ENCODE results near the gene RGS7BP.
"Not testable (repeated sequence)": the region's sequence is repeated elsewhere in the genome, so short reads cannot be mapped to it uniquely, and the experiment has no call there.

Gene RGS7BP

DNA sequence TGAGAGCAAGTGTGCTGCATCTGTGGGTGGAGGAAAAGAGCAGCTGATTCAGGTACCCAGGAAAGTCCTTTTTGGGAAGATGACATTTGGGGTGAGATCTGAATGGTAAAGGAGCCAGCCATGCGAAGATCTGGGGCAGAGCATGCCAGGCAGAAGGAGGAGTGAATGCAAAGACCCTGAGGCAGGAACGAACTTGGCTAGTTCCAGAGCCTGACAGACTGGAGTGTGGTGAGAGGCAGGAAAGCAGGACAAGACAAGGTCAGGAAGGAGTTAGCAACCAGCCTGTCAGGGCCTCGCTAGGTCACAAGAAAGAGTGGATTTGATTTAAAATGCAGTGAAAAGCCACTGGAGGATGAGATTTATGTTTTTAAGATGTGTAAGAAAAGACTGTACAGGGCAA is 28.2 kb downstream of the RGS7BP start:
- TF ChIP-seq, protein P1, sequence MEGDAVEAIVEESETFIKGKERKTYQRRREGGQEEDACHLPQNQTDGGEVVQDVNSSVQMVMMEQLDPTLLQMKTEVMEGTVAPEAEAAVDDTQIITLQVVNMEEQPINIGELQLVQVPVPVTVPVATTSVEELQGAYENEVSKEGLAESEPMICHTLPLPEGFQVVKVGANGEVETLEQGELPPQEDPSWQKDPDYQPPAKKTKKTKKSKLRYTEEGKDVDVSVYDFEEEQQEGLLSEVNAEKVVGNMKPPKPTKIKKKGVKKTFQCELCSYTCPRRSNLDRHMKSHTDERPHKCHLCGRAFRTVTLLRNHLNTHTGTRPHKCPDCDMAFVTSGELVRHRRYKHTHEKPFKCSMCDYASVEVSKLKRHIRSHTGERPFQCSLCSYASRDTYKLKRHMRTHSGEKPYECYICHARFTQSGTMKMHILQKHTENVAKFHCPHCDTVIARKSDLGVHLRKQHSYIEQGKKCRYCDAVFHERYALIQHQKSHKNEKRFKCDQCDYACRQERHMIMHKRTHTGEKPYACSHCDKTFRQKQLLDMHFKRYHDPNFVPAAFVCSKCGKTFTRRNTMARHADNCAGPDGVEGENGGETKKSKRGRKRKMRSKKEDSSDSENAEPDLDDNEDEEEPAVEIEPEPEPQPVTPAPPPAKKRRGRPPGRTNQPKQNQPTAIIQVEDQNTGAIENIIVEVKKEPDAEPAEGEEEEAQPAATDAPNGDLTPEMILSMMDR (IDR thresholded peaks at IDR 0.05; ENCODE audit: low read depth, low read length, missing control alignments), result no peak
- DNase-seq (ENCODE audit: low read depth), result no peak
- no peak overlapping the region for H3K4me3 ChIP-seq (ENCODE audit: low read depth, low read length)

DNA sequence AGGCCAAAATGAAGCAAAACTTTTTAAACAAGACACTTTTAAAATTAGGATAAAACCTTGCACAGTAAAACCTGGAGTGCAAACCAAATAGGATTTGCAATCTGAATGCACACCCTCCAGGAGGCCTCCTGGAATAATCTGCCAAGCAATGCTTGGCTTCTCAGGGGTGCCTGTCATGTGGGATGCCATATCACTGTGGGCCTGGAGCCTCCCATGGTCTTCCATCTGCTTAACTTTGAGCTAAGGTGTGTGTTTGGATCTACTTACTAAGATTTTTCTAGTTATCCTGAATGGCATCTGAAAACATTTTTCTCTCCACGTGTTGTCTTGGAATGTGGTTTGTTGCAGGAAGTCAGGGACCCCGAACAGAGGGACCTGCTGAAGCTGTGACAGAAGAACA is 52.1 kb downstream of the RGS7BP start:
- TF ChIP-seq, protein P1 (IDR thresholded peaks at IDR 0.05; ENCODE audit: low read depth, low read length, missing control alignments), result no peak
- H3K4me3 ChIP-seq (ENCODE audit: low read depth, low read length), result no peak overlapping the region
- DNase-seq (ENCODE audit: low read depth), result no peak

DNA sequence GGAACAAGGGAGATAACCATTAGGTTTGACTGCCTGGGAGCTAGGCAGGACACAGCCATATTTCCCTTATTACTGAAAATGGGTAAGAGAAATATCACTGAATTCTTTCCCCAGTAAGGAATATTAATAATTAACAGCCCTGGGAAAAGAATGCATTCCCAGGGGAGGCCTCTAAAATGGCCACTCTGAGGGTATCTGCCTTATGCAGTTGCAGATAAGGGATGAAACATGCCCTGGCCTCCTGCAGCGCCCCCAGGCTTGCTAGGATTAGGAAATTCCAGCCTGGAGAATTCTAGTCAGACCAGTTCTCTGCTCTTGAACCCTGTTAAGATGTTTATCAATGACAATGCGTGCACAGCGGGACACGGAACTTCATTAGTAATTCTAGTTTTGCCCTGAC is 52.8 kb downstream of the RGS7BP start:
- H3K4me3 ChIP-seq (ENCODE audit: low read depth, low read length); DNase-seq (ENCODE audit: low read depth): not testable (repeated sequence)

DNA sequence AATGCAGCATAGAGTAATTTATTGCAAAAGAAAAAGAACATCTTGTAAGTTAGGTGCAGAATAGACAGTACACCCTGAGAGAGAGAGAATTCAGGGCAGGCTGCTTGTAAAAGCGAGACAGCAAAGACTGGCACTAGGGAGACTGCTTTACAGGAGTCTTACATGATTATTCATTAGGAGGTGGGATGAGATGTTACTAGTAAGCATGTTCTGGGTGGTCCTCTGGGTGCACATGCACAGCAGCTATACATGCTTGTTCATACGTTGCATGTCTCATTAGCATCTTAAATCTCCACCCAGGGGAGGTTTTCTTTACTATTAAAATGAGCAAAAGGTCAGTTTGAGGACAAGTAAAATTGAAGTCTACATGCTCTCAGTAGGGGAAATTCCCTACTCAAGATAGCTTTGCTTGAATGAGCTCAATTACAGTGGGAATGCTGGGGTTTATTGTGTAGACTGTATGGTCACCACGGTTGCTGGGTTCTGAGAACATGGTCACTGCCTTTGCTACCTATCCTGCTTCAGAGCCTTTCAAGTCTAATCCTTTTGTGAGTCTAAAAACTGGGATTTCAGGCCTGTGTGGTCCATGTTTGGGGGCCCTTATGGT is 60.6 kb downstream of the RGS7BP start:
- DNase-seq (ENCODE audit: low read depth), result no peak
- H3K4me3 ChIP-seq (ENCODE audit: low read depth, low read length), result no peak overlapping the region
- TF ChIP-seq, protein P1 (IDR thresholded peaks at IDR 0.05; ENCODE audit: low read depth, low read length, missing control alignments), result no peak

DNA sequence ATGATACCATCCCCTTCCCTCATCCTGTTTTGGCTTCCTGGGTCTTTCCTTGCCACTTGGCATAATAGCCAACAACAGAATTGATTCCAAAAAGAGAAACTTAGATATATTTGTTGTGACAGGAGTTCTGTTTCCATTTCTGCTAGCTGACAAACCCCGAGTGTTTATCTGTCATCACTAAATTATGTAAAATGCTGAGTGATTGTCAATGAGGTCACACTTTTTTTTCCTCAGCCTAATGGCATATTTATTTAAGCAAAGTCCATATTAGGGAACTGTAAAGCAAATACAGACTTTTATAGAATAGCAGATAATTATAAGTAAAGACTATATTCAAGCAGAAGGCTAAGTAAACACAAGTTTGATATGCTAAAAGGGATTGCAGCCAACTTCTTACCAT is 64.0 kb downstream of the RGS7BP start:
- TF ChIP-seq, protein P1 (IDR thresholded peaks at IDR 0.05; ENCODE audit: low read depth, low read length, missing control alignments), result no peak
- DNase-seq (ENCODE audit: low read depth), result no peak
- H3K4me3 ChIP-seq (ENCODE audit: low read depth, low read length), result no peak overlapping the region

DNA sequence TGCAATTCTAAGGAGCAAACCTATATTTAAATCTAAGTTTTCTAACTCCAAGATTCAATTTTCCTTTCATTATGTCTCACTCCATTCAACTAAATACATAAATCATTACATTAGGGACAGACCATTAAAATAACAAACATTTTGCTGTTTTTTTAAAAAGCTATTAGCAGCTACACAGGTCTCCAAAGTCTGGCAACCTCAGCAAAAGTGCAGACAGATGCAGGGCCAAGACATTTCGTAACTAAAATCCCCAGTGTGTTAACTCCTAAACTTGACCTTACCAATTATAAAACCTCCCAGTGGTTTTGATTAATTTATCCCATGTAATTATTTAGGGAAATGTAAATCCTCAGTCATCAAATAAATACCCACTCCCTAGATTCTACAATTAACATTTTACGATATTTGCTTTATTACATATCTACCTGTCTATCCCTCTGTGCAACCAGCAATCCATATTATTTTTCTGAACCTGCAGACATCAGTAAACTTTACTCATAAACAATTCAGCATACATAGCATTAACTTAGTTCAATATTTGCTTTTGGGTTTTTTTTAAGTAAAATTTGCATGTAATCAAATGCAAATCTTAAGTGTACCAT is 64.7 kb downstream of the RGS7BP start:
- TF ChIP-seq, protein P1 (IDR thresholded peaks at IDR 0.05; ENCODE audit: low read depth, low read length, missing control alignments), result no peak
- no peak for DNase-seq (ENCODE audit: low read depth)
- no peak overlapping the region for H3K4me3 ChIP-seq (ENCODE audit: low read depth, low read length)

DNA sequence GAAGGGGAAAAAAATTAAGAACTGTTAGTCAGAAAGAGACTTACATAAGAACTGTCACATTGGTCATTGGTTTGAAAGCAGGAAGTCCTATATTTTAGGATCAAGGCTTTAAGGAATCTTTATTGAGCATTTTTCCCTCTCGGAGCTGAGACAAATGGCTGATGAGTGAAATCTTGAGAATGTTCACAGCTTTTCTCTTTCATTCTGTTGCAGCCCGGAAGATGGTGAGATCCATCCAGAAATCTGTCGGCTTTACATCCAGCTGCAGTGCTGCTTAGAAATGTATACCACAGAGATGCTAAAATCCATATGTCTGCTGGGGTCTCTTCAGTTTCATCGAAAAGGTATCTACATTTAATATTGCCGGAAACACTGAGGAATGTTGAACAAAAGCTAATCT is 69.7 kb downstream of the RGS7BP start:
- TF ChIP-seq, protein P1 (IDR thresholded peaks at IDR 0.05; ENCODE audit: low read depth, low read length, missing control alignments), result no peak
- DNase-seq (ENCODE audit: low read depth), result no peak
- no peak overlapping the region for H3K4me3 ChIP-seq (ENCODE audit: low read depth, low read length)
